Inferior parietal cortex (tissue), 1 donor: ENCODE results near the gene KIF26B.

Source experiments
- DNase-seq: peaks from one replicate; pipeline ENCODE4 v3.0.0-alpha.2; 2016; ENCODE audit errors: extremely low spot score

The KIF26B gene

DNA sequence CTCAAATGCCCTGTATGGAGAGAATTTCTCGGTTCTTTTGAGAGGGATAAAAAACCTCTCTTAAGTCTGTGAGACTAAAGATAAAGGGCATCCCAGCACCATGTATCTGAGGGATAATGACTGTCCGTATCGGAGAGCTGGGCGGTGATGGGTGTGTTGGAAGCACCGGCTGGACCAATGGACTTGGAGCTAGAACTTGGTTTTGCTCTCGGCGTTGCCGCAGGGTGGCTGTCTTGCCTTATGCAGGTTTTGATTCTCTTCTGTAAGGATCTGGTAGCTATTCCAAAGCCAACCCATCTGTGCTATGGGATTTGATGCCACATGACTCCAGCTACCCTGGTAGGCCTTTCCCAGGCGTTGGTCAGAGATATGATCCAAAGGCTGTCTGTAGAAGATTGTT, 348.8 kb downstream of the KIF26B start:
- no peak for DNase-seq

GRCh38 chr1:245510144-245510543, 355.4 kb downstream of the KIF26B start:
- no peak for DNase-seq

DNA sequence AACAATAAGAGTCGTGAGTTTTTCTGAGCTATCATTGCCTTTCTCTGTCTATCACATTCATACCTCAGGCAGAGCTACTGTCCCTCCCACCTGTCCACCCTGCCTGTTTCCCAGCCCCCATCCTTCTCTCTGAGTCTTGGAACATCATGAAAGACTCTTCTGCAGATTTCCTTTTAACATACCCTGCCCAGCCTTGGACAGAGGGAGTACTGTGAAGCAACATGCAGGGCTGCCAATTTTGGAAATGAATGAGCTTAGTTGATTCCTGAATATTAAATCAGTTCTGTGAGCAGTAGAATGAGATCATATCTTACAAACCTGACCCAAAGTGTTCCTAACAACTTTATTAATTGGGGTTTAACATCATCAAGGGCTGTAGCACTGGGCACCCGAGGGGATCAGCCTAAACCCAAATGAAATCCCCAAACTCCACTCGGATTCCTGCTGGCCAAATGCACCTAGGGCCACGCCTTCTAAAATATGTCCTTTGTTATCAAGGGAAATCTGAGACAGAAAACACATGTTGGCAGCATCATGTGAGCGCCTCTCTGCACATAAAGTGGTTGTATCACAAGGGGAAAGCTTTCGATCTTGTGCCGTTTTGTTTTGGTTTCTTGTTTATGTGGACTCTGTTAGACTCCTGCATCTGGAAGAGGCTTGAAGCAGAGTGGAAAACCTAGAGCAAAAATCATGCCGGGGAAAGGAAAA, 357.6 kb downstream of the KIF26B start:
- no peak for DNase-seq

DNA sequence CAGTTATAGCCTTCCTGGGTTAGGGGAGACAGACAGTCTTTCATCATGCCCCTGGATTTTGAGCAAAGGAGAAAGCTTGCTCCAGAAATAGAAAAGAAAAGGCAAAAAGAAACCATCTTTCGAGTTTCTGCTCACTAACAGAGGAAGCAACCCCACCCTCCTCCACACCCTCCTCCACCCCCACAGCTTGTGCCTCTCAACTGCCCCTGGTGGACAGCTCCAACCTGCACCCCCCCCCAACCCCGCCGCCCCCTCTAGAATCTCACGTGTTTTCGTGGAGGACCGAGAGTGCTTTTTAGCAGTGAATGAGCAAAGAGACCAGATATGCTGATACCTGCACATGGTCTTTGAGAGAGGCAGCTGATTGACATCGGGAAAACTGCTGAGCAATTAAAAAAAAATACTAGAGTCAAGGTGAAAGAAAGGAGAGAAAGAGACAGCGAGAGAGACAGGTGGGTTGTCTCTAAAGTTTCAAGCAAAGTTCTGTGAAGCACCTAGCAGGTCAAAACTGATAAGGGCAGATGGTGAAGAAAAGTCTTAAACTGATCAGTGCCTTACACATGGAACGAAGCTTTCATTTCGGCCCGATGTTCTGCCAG, 358.3 kb downstream of the KIF26B start:
- no peak for DNase-seq

- no peak for DNase-seq
These were observed 361.5 kb downstream of the KIF26B start for GRCh38 chr1:245516284-245516759.

DNA sequence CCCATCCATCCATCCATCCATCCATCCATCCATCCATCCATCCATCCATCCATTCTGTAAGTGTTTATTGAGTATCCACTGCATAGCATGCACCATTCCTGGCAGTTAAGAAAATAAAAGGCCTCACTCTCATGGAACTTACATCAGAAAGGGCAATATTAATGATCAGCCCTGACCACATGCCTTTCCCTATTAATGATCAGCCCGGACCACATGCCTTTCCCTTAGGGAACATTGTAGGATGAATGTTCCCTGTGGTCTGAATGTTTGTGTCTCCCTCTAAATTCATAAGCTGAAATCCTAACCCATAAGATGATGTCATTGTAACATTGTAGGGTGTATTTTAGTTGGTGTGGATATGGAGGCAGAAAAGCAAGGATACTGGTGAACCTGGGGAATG, 365.8 kb downstream of the KIF26B start:
- DNase-seq = no peak

- DNase-seq = no peak
These were observed 371.4 kb downstream of the KIF26B start for GRCh38 chr1:245526141-245526540.

GRCh38 chr1:245528258-245528635, 373.5 kb downstream of the KIF26B start:
- no peak for DNase-seq

GRCh38 chr1:245530937-245531336, 376.2 kb downstream of the KIF26B start:
- DNase-seq = no peak

GRCh38 chr1:245537992-245538391, 383.2 kb downstream of the KIF26B start:
- no peak for DNase-seq

DNA sequence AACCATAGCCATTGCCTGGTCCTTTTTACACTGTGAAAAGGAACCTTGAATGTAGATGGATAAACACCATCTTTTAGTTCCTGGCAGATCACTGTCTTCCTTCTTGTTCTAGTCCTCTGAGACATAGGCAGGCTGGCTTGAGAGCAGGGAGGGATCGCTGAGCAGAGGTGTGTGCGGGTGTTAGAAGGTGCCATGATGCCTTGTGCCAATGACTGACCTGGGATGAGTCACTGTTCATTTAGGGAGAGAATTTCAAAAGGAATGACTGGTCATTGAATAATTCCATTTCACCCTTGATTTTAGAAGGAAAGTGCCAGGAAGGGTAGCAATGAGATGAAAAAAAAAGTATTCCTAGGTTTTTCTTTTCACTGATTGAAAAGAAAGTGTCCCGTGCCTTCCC, 383.9 kb downstream of the KIF26B start:
- DNase-seq = no peak

DNA sequence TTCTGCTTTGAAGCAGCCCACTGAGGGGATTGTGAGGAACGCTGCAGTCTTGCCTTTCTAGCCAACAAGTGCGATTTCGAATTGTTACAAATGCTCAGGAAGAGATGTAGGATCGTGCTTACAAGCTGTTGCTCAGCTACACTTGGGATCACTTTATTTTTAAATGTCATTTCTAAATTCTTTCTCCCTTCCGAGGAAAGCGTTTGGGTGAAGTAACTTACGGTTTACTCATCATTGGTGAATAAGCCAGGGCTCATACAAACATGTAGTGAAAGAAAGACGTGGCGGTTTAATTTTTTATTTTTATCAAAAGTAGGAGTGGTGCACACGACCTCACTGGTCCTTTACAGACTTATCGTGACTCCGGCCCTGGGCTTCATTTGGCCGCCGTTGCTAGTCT, 386.6 kb downstream of the KIF26B start:
- no peak for DNase-seq

DNA sequence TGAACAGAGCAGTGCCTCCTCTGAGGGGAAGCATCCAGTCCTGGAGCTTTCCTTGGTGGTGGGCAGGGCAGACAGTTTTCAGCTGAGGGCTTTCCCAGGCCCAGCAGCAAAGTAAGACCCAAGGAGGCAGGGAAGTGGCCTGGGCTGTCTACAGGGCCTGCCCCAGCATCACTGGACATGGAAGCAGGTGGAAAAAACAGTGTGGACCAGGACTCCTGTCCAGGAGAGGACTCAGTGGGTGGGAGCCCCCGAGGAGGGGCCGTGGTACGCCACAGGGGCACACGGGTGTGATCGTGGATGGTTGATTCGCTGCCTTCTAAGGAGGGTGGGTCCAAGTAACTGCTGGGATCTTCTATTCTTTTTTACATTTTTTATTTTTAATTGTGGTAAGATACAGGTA, 387.6 kb downstream of the KIF26B start:
- DNase-seq = no peak

- no peak for DNase-seq
These were observed 389.5 kb downstream of the KIF26B start for GRCh38 chr1:245544236-245544635.

DNA sequence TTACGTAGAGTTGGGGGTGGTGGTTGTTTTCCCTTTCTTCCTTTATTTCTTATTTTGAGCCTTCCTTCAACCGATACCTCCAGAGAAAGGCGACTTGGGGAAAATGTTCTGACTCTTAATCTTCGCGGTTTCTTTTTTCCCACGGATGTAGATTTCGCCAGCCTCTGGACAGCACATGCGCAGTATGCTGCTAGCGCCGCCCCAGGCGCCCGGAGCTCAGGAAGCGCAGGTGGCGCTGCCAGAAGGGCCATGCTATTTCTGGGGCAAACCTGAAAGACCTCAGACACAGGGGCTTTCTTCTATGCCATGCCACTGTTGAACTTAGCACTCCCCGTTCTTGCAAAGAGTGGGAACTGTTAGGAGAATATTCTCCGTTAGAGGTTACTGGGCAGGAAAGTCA, 392.1 kb downstream of the KIF26B start:
- DNase-seq = no peak

- DNase-seq = no peak
These were observed 395.4 kb downstream of the KIF26B start for GRCh38 chr1:245549996-245550719.

GRCh38 chr1:245550720-245551043, 395.9 kb downstream of the KIF26B start:
- no peak for DNase-seq

GRCh38 chr1:245551536-245551935, 396.8 kb downstream of the KIF26B start:
- DNase-seq = no peak

- DNase-seq = no peak
These were observed 397.5 kb downstream of the KIF26B start for GRCh38 chr1:245552331-245552730.

- no peak for DNase-seq
These were observed 401.3 kb downstream of the KIF26B start for GRCh38 chr1:245556057-245556456.

DNA sequence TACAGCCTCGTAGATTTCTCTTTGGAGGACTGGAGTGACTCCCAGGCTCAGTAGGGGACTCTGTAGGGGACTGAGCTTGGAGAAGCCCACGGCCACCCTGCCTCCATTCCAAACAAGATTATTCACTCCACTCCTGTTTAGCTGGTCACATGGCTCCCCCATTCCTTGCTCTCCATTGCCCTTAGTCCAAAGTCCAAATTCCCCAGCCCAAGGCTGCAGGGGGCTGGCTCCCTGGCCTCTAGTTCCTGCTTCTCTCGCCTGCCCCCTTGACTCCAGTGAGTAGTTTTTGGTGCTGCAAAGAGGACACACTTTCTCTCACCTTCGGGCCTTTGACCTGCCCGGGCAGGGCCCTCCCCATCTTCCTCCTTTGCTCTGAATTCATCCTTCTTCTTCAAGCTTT, 403.3 kb downstream of the KIF26B start:
- no peak for DNase-seq

GRCh38 chr1:245560316-245560859, 405.6 kb downstream of the KIF26B start:
- no peak for DNase-seq
